H54 (cell line): Measurements from ENCODE around the gene ATP12A.

Experiments used
- DNase-seq: peaks from one replicate; pipeline ENCODE4 v3.0.0; 2011; ENCODE audit warnings: low spot score, mixed read lengths; ENCODE audit not compliant: insufficient read length
- FAIRE-seq: peaks from 3 replicates; lab custom pipeline; 2011; peaks lifted over from hg19 to GRCh38; lab: Jason Lieb, UNC
- POLR2A ChIP-seq: IDR thresholded peaks from 2 replicates; pipeline ENCODE4 v1.6.1; 2011; ENCODE audit warnings: low read depth, mild to moderate bottlenecking, low read length

ATP12A gene

DNA sequence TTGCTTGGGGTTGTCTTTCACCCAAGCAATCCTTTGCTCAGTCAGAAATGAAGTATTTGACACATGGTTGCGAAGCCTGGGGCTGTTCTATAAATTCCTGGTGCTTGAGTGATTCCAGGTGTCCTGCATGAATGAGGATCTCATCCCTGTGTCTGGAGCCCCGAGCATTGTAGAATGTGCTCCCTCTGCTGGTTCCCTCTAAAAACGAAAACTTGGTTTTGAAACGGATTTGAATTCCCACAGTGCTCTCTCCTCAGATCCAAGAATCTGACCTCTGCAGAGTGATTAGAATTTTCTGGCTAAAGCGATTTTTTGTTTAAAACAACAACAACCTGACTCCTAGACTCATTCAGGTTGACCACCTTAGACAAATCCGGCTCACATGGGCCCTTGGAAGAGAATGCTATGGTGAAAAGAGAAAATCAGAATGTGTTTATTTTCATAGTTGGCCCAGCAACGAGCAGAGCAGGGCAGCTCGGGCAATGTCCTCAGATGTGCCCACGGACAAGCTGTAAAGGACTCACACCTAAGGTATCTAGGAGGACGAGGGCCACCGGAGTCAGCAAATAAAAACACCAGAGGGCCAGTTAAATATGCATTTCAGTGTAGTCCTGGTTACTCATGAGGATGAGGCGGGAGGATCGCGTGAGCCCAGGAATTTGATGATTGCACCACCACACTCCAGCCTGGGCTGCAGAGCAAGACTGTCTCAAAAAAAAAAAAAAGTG lies 8.7 kb upstream of the ATP12A start:
- FAIRE-seq (no peak), DNase-seq (peak; percentile 50)
- no peak for TF ChIP-seq POLR2A

DNA sequence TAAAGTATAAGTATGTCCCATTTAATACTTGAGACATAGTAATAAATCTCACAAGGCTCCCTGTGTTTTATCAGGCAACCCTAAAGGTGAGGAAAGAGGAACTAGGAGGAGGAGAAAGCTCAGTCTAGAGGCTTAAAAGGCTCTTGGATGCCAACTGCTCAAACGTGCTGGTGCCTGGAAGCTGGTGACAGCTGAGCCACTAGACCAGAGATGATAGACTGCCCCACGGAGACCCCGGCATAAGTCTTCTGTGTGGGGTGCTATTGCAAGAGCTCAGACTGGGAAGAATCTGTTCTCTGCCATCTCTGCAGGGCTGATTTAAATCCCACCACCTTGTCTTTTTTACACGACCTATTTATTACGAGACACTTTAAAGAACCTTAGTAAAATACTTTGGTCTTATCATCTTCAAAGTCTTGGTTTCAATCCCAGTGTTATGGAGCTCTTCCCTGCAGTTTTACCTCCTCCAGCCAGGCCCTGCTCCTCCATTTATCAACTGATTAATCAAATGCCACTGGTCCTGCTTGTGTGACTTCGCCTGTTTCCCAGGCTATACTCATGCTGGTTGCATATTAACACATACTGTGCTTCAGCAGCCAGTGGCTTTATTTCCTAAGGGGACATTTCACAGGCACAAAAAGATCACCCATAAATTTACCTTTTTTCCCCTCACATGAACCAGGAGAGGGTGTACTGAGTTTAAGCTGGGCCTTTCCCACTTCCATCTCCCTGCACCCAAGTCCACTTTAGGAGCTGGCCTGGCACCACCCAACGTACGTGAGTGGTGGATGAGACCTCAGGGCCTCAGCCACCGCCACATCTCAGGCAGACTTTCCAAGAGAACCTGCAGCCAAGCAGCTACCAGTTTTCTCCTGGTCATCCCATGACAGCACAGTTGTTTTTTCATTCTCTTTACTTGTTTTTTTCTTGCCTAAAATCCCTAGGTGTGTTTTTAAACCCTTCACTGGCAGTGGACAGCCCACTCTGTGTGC lies 7.8 kb upstream of the ATP12A start:
- DNase-seq (no peak), FAIRE-seq (no peak)
- no peak for TF ChIP-seq POLR2A

DNA sequence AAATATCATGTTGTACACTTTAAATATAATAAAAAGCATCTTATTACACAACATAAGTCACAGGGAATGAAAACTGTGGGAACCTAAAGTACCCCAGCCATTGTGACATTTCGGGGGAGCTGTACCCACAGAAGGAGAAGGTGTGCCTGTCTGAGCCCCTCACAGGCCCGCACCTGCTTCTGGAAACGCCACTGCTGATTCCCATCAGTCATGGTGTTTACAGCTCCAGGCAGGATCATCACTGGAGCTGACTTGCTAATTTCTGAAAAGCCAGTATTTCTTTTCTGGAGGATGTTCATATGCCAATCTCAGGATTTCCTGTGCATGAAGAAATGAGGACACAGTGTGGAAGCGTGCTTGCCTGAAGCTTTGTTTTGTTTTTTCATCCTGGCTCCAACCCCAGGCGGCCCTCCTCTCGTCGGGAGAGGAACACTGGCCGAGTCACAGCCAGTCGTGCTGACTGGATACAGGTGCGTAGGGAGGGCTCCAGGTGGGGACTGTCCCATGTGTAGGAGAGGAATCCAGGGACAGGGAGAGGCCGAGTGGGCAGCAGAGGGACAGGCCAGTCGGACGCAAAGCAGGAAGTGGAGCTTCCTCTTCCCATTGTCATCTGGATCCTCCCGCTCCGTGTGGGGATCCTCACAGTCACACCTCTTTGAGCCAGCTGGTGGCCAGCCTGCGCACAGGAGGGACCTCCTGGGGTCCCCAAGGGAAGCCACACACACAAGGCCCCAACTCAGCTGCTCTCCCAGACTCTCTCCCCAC lies 4.2 kb upstream of the ATP12A start:
- TF ChIP-seq POLR2A, result no peak
- FAIRE-seq, result no peak
- DNase-seq, result no peak

DNA sequence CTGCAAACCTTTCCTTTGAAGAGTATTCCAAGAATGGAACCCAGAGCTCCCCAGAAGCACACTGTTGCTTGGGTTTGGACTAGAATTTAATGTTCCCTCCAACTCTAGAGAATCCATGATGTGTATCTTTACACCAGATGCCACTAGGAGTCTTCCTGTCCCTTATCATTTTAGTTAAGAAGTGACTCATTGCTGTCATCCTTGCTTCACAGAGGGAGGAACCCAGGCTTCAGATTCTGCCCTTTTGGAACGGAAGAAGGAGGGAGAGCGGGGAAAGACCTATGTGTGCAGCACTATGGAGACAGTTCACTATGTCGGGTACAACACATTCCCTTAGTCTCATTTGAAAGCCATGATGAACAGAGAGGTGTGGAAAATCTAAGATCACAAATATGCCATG lies 2.1 kb upstream of the ATP12A start:
- DNase-seq (no peak), FAIRE-seq (no peak)
- TF ChIP-seq POLR2A, result no peak

DNA sequence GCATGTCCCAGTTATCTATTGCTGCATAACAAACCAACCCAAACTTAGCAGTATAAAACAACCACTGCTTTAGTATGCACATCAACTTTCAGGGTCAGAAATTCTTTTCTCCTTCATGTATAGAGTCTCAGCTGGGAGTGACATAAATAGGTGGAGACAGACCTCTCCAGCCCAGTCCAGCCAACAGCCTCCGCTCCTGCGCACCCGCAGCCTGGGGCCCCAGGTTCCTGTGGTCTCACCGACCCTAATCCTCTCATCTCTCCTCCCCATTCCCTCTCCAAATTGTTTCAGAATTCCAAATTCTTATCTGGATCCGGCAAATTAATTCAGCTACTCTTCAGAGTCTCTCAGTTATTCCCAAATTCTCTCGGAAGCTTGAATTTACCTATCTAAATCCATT lies 522 bp upstream of the ATP12A start:
- FAIRE-seq (no peak), DNase-seq (no peak)
- TF ChIP-seq POLR2A, result no peak

DNA sequence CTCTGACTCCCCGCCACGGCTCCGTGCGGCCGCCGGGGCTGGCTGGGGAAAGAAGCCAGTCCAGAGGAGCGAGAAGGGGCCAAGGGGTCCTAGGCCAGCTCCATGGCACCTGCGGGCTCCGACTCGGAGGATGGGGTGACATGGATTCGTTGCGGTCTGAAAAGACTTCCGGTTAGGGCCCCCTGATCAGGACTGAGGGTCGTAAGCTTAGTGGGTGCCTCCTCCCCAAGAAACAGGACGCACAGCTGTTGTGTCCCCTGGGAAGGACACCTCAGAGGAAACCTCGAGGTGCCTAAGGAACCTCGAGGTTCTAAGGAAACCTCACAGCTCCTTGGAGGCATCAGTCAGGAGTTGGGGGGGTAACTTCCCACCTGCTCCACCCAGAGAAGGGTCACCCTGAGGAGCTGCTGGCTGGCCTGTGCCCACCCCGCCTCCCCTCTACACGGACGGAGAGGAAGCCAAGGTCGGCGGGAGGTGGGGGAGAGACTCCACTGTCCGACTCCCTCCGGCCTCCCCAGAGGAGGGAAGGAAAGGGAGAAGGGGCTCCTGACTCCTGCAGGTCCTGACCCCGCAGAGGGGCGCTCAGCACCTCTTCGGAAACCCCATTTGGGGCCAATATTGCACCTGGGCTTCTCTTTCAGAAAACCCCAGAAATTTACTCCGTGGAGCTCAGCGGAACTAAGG lies 855 bp downstream of the ATP12A start:
- TF ChIP-seq POLR2A, result no peak
- no peak for FAIRE-seq
- DNase-seq, result no peak

DNA sequence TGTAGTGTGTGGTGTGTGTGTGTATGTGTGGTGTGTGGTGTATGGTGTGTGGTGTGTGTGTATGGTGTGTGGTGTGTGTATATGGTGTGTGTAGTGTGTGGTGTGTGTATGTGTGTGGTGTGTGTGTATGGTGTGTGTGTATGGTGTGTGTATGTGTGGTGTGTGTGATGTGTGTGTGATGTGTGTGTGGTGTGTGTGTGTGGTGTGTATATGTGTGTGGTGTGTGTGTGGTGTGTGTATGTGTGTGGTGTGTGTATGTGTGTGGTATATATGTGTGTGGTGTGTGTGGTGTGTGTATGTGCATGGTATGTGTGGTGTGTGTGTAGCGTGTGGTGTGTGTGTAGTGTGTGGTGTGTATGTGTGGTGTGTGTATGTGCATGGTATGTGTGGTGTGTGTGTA lies 1.7 kb downstream of the ATP12A start:
- DNase-seq (no peak), FAIRE-seq (peak; percentile 50)
- no peak for TF ChIP-seq POLR2A

DNA sequence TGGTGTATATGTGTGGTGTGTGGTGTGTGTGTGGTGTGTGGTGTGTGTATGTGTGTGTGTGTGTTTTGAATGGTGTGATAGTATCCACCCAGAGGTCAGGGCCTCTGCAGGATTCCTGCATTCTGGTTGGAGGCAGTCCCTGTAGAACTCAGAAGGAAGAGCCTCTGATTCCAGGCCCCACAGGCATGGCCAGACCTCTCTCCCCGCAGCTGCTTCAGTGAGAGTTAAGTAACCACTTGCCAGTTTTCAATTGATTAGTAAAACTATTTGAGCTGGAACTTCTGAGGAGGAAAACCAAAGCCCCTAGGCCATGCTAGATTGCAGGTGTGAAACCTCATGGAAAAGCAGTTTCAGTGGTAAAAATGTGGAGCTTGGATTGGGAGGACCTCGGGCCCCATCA lies 2.1 kb downstream of the ATP12A start:
- no peak for TF ChIP-seq POLR2A
- FAIRE-seq, result no peak
- no peak for DNase-seq

DNA sequence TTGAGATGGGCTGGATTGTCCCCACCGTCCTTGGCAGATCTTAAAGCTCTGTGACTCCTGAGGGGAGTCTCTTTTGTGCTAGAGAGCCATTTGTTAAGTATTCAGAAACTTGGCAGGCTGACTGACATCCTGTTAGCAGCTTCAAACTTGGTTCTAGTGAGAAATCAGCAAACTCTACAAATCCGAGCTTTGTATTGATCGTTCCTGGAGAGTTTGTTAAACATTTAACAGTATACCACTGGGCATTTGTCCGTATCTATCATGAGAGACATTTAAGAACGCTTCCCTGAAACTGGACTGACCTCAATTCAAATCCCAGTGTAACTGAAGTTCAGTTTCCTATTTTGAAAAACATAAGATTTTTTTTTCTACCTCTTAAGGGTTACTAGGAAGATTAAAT lies 3.1 kb downstream of the ATP12A start:
- TF ChIP-seq POLR2A, result no peak
- DNase-seq (no peak), FAIRE-seq (no peak)

DNA sequence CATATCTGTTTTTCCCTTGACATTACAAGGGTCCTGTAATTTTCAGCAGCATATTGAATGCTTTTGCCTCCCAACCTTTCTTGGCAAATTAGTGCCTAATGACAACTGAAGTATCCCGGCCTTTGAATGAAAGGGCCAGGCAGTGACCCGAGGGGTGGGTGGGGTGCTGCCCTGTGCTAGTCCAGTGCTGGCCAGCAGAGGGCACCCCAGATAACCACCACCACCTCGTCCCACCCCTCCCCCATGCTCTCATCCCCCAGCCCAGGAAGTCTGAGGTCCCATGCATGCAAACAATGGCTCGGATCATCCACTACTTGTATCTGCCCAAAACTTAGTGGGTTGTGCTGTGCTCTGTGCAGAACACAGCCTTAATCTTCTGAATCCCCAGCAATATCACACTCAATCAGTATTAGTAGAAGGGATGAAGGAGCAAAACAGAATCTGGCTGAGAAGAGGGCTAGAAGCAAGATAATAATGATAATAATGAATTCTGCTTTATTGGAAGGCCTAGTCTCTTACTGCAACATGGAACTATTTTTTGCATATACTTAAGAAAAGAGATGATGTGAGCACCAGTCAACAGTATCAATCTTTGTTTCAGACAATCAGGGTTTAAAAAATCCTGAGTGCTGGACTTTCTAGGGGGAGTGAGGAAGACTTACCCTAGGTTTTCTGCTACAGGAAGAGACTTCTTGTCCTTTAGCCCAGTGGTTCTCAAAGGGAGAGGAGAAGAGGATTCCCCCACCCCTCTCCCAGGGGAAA lies 3.8 kb downstream of the ATP12A start:
- no peak for TF ChIP-seq POLR2A
- FAIRE-seq, result no peak
- DNase-seq, result peak; percentile 77

DNA sequence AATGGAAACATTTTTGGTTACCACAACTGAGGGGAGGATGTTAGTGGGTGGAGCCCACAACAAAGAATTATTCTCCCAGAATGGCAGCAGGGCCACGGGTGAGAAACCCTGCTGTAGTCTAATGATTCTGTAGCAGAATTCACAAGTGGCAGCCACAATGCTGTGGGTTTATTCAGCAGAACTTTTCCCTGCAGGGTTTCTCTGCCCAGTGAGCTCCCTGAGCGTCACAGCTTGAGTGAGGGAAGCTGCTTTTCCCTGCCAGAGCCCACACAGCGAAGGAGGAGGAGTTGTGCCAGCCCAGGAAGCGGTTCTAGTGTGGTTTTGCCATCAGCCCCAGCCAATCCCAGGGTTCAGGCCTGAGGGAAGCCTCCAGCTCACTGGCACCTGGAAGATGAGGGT lies 4.4 kb downstream of the ATP12A start:
- no peak for DNase-seq
- no peak for TF ChIP-seq POLR2A
- no peak for FAIRE-seq

DNA sequence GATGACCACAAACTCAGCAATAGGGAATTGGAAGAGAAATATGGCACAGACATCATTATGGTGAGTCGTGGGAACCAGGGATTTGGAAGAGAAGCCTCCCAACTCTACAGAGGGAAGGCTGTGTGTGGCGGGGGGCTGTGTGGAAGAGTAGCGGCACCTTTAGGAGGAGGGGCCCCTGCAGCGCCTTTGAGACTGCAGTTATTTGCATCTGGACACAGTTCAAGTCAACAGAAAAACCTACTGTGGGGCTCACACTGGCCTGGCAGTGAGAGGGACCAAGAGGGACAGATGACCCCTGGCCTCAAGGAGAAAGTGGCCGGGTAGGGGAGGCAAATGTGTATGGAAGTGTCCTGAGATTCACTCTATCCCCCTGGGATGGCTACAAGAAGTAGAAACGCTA lies 5.1 kb downstream of the ATP12A start:
- FAIRE-seq, result no peak
- TF ChIP-seq POLR2A, result no peak

DNA sequence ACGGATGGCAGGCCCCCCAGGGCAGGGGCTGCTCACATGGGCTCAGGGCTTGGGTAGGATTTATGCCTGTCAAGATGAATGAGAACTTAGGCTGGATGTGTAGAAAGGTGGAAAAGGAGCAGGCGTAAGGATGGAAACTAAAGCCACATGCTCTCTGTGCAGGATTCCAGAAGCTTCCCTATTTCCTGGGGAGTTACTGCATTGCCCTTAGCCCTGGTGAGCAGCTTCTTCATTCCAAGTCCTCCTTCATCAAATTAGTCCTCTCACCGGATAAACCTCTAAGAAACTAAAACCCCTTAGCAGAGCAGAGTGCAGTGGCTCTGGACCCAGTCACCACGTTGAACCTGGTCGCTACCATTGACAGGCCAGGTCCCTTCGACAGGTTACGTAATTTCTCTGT lies 7.4 kb downstream of the ATP12A start:
- DNase-seq (no peak), FAIRE-seq (no peak)
- TF ChIP-seq POLR2A, result no peak

More for the DNA sequence above, 5.1 kb downstream of the ATP12A start:
- DNase-seq, result no peak
